Stimulated activated CD8-positive, alpha-beta memory T cell treated with anti-CD3 and anti-CD28 coated beads, Interleukin-7, amount 100 ng/mL, for 24 hours (primary cell): ENCODE results near the gene PFKL.
A peak's percentile ranks its signal among the peaks of the same experiment; 100 is the strongest.
"Not testable (repeated sequence)": the region's sequence is repeated elsewhere in the genome, so short reads cannot be mapped to it uniquely, and the experiment has no call there.

Experiments used
- DNase-seq: peaks from one replicate; pipeline ENCODE4 v3.0.0-alpha.2; 2020; ENCODE audit warnings: low read depth

Gene PFKL

GRCh38 chr21:44295163-44295573 is 4.7 kb upstream of the PFKL start:
- no peak for DNase-seq

GRCh38 chr21:44295646-44296045 is 4.2 kb upstream of the PFKL start:
- DNase-seq, result no peak

- no peak for DNase-seq
Observed at GRCh38 chr21:44296103-44296519, 3.7 kb upstream of the PFKL start.

- DNase-seq, result no peak
Observed at GRCh38 chr21:44296916-44297315, 2.9 kb upstream of the PFKL start.

GRCh38 chr21:44297525-44298290 is 2.1 kb upstream of the PFKL start:
- peak; percentile 51 for DNase-seq

- no peak for DNase-seq
Observed at GRCh38 chr21:44298301-44298700, 1.6 kb upstream of the PFKL start.

- DNase-seq, result no peak
Observed at GRCh38 chr21:44299085-44299457, 782 bp upstream of the PFKL start.

- DNase-seq, result peak; percentile 38
Observed at GRCh38 chr21:44300262-44300959, 558 bp downstream of the PFKL start.

- DNase-seq, result no peak
Observed at GRCh38 chr21:44301141-44301540, 1.3 kb downstream of the PFKL start.

- no peak for DNase-seq
Observed at GRCh38 chr21:44301961-44302406, 2.1 kb downstream of the PFKL start.

GRCh38 chr21:44302573-44303401 is 2.9 kb downstream of the PFKL start:
- DNase-seq, result not testable (repeated sequence)

GRCh38 chr21:44303490-44303981 is 3.7 kb downstream of the PFKL start:
- no peak for DNase-seq

GRCh38 chr21:44304011-44304616 is 4.3 kb downstream of the PFKL start:
- DNase-seq, result no peak

- DNase-seq, result no peak
Observed at GRCh38 chr21:44304877-44305293, 5.0 kb downstream of the PFKL start.

GRCh38 chr21:44305691-44306090 is 5.8 kb downstream of the PFKL start:
- no peak for DNase-seq

- DNase-seq, result no peak
Observed at GRCh38 chr21:44306936-44307704, 7.3 kb downstream of the PFKL start.

- no peak for DNase-seq
Observed at GRCh38 chr21:44310628-44311507, 11.0 kb downstream of the PFKL start.

GRCh38 chr21:44312089-44312488 is 12.2 kb downstream of the PFKL start:
- no peak for DNase-seq

- no peak for DNase-seq
Observed at GRCh38 chr21:44312716-44313115, 12.9 kb downstream of the PFKL start.

- no peak for DNase-seq
Observed at GRCh38 chr21:44313451-44313850, 13.6 kb downstream of the PFKL start.
